HepG2 (cell line): ENCODE measurements around the gene MASP1. TPM values are rescaled to one million over a fixed set of nuclear protein-coding genes. Genes with fewer than 3 reads are reported as not detected.

Experiments
- ATAC-seq: fragments of 200-7000 bp; cut with Tn5 transposase; 3 replicates; pipeline ENCODE4 v1.9.1; 2020; ENCODE audit warnings: mild to moderate bottlenecking, moderate library complexity
- BruUV-seq: library from RNA; stranded (reverse); fragments of 400-500 nt; replicated peaks from 2 replicates; lab custom pipeline; 2021; lab: Mats Ljungman, UMichigan
- CTCF ChIA-PET: fragments of 300-600 bp; formaldehyde crosslinking; extraction: SDS; loops from one replicate; lab custom pipeline; 2021; ENCODE audit warnings: low total read pairs, inconsistent platforms, low intra/inter-chr PET ratio; lab: Yijun Ruan, JAX
- POLR2A ChIA-PET: fragments of 350-600 bp; sonication (Branson Sonifier 250); formaldehyde crosslinking; loops from one replicate; lab custom pipeline; 2020; ENCODE audit warnings: antibody characterized with exemption, inconsistent platforms; lab: Yijun Ruan, JAX
- DNase-seq: peaks from one replicate; pipeline ENCODE4 v3.0.0-alpha.2; 2015; ENCODE audit warnings: low spot score
- FAIRE-seq: peaks from 3 replicates; lab custom pipeline; 2011; peaks lifted over from hg19 to GRCh38; lab: Jason Lieb, UNC
- H2AFZ ChIP-seq: one replicate; pipeline ENCODE4 v1.6.1; 2011; ENCODE audit warnings: low read length, inconsistent platforms
- H3K27ac ChIP-seq: fragments of 300-600 bp; 3 replicates; pipeline ENCODE4 v1.8.0; 2011; ENCODE audit warnings: mixed run types, mild to moderate bottlenecking, mixed read lengths, low read length, inconsistent platforms; ENCODE audit not compliant: insufficient read depth; ENCODE audit errors: extremely low read length
- H3K27me3 ChIP-seq, 2 experiments: fragments of 200-600 bp in 1 of 2; 2 replicates in 1 of 2; 3 replicates in 1 of 2; pipeline versions ENCODE4 v1.6.0 to v1.8.0; 2011; ENCODE audit warnings: low read length in 2 of 2, mild to moderate bottlenecking in 2 of 2, moderate library complexity in 2 of 2, inconsistent platforms in 1 of 2; ENCODE audit not compliant: insufficient read depth in 2 of 2, control insufficient read depth in 1 of 2
- H3K36me3 ChIP-seq, 2 experiments: fragments of 200-600 bp in 1 of 2; replicated peaks in 1 of 2; 2 replicates in 1 of 2; 3 replicates in 1 of 2; pipeline versions ENCODE4 v1.5.1 to v1.8.0; 2011; ENCODE audit warnings: low read length in 2 of 2, inconsistent platforms in 1 of 2; ENCODE audit not compliant: insufficient read depth in 2 of 2, control insufficient read depth in 1 of 2
- H3K4me1 ChIP-seq: 2 replicates; pipeline ENCODE4 v1.5.1; 2012; ENCODE audit warnings: low read length, inconsistent platforms; ENCODE audit not compliant: insufficient read depth
- H3K4me2 ChIP-seq: 2 replicates; pipeline ENCODE4 v1.6.0; 2011; ENCODE audit warnings: low read depth, low read length, inconsistent platforms
- H3K4me3 ChIP-seq, 3 experiments: fragments of 200-600 bp in 1 of 3; sonication (generic), shearing (Covaris generic) in 1 of 3; replicated peaks in 1 of 3; 2 replicates each; pipeline ENCODE4 v1.5.1; 2011 to 2016; ENCODE audit warnings: low read length in 3 of 3, inconsistent platforms in 2 of 3, low read depth in 2 of 3, mild to moderate bottlenecking in 2 of 3, control low read depth in 1 of 3, mixed read lengths in 1 of 3; ENCODE audit not compliant: insufficient read depth in 1 of 3
- H3K79me2 ChIP-seq: one replicate; pipeline ENCODE4 v1.6.1; 2011; ENCODE audit warnings: low read length, inconsistent platforms; ENCODE audit not compliant: insufficient read depth
- H3K9ac ChIP-seq: 2 replicates; pipeline ENCODE4 v1.6.0; 2011; ENCODE audit warnings: mild to moderate bottlenecking, low read depth, low read length, inconsistent platforms; ENCODE audit not compliant: insufficient read depth
- H3K9me3 ChIP-seq: 2 replicates; pipeline ENCODE4 v1.5.1; 2012; ENCODE audit warnings: mild to moderate bottlenecking, low read length
- H4K20me1 ChIP-seq: 2 replicates; pipeline ENCODE4 v1.6.0; 2011; ENCODE audit warnings: inconsistent platforms, mild to moderate bottlenecking, low read length, moderate library complexity; ENCODE audit not compliant: insufficient read depth
- AKAP8 ChIP-seq: sonication (generic); formaldehyde crosslinking; IDR thresholded peaks from 2 replicates; pipeline ENCODE4 v1.5.1; 2020; ENCODE audit warnings: mild to moderate bottlenecking, missing genetic modification reagents
- CCDC6 ChIP-seq: sonication (generic); formaldehyde crosslinking; IDR thresholded peaks from 2 replicates; pipeline ENCODE4 v1.8.1; 2022; ENCODE audit warnings: mild to moderate bottlenecking, missing genetic modification reagents, moderate library complexity
- ELF4 ChIP-seq: sonication (generic); formaldehyde crosslinking; IDR thresholded peaks from 2 replicates; pipeline ENCODE4 v1.5.0; 2020; ENCODE audit warnings: missing genetic modification reagents, mild to moderate bottlenecking, moderate library complexity, borderline replicate concordance
- HOXA7 ChIP-seq: sonication (generic); formaldehyde crosslinking; IDR thresholded peaks from 2 replicates; pipeline ENCODE4 v1.8.1; 2022; ENCODE audit warnings: mild to moderate bottlenecking, missing genetic modification reagents, moderate library complexity
- HOXA9 ChIP-seq: sonication (generic); formaldehyde crosslinking; IDR thresholded peaks from 2 replicates; pipeline ENCODE4 v1.8.1; 2022; ENCODE audit warnings: missing genetic modification reagents, mild to moderate bottlenecking, moderate library complexity, borderline replicate concordance
- MIER2 ChIP-seq: IDR thresholded peaks from 2 replicates; pipeline ENCODE4 v1.6.1; 2016; ENCODE audit warnings: missing biosample characterization, missing genetic modification reagents
- NR2F1 ChIP-seq, 2 experiments: fragments of 450-650 bp in 1 of 2; formaldehyde crosslinking in 1 of 2; IDR thresholded peaks; 2 replicates each; pipeline versions ENCODE4 v1.5.0 to v1.6.1; 2016 to 2020; ENCODE audit warnings: mild to moderate bottlenecking in 1 of 2, missing compliant biosample characterization in 1 of 2, missing genetic modification reagents in 1 of 2, moderate library complexity in 1 of 2
- PAF1 ChIP-seq: IDR thresholded peaks from 2 replicates; pipeline ENCODE4 v1.6.1; 2016; ENCODE audit warnings: missing genetic modification reagents, missing compliant biosample characterization
- RBFOX2 ChIP-seq: fragments of 200-400 bp; formaldehyde crosslinking; IDR thresholded peaks from 2 replicates; pipeline ENCODE4 v1.6.1; 2017; ENCODE audit warnings: low read depth, mild to moderate bottlenecking, low read length
- REL ChIP-seq: sonication (generic); formaldehyde crosslinking; conservative IDR thresholded peaks from 2 replicates; pipeline ENCODE4 v1.8.0; 2022; ENCODE audit warnings: mild to moderate bottlenecking, missing genetic modification reagents, moderate library complexity
- SMYD3 ChIP-seq: sonication (generic); formaldehyde crosslinking; IDR thresholded peaks from 2 replicates; pipeline ENCODE4 v1.8.1; 2023; ENCODE audit warnings: mild to moderate bottlenecking, missing genetic modification reagents
- TBP ChIP-seq: sonication (generic); formaldehyde crosslinking; IDR thresholded peaks from 2 replicates; pipeline ENCODE4 v1.5.0; 2020; ENCODE audit warnings: missing genetic modification reagents
- TP53 ChIP-seq: sonication (generic); formaldehyde crosslinking; conservative IDR thresholded peaks from 2 replicates; pipeline ENCODE4 v1.4.0; 2020; ENCODE audit warnings: missing genetic modification reagents
- YEATS4 ChIP-seq: sonication (generic); formaldehyde crosslinking; IDR thresholded peaks from 2 replicates; pipeline ENCODE4 v1.4.0; 2020; ENCODE audit warnings: missing genetic modification reagents, borderline replicate concordance
- ZNF34 ChIP-seq: sonication (generic); formaldehyde crosslinking; IDR thresholded peaks from 2 replicates; pipeline ENCODE4 v1.4.0; 2020; ENCODE audit warnings: mild to moderate bottlenecking, missing genetic modification reagents, borderline replicate concordance
- ZNF367 ChIP-seq: sonication (generic); formaldehyde crosslinking; IDR thresholded peaks from 2 replicates; pipeline ENCODE4 v1.4.0; 2020; ENCODE audit warnings: missing genetic modification reagents, borderline replicate concordance
- ZNF660 ChIP-seq: sonication (generic); formaldehyde crosslinking; IDR thresholded peaks from 2 replicates; pipeline ENCODE4 v1.5.1; 2020; ENCODE audit warnings: mild to moderate bottlenecking, low read depth, missing genetic modification reagents, borderline replicate concordance
- ZNF75D ChIP-seq: sonication (generic); formaldehyde crosslinking; IDR thresholded peaks from 2 replicates; pipeline ENCODE4 v1.8.1; 2023; ENCODE audit warnings: missing genetic modification reagents, mild to moderate bottlenecking, borderline replicate concordance
- ZNF777 ChIP-seq: sonication (generic); formaldehyde crosslinking; IDR thresholded peaks from 2 replicates; pipeline ENCODE4 v1.4.0; 2020; ENCODE audit warnings: missing genetic modification reagents
- ZNF792 ChIP-seq: IDR thresholded peaks from 2 replicates; pipeline ENCODE4 v1.6.1; 2016
- ZNF839 ChIP-seq: sonication (generic); formaldehyde crosslinking; IDR thresholded peaks from 2 replicates; pipeline ENCODE4 v1.4.0; 2020; ENCODE audit warnings: missing genetic modification reagents, mild to moderate bottlenecking, borderline replicate concordance
- ZSCAN22 ChIP-seq: sonication (generic); formaldehyde crosslinking; IDR thresholded peaks from 2 replicates; pipeline ENCODE4 v1.4.0; 2020; ENCODE audit warnings: mild to moderate bottlenecking, missing genetic modification reagents
- WGBS: methylation state at CpG from one replicate; pipeline ENCODE4 v1.1.6; 2017; ENCODE audit warnings: low lambda C conversion rate; 5-methylcytosine and 5-hydroxymethylcytosine counted together
- in situ Hi-C: cut with HindIII; loops from 2 replicates; pipeline ENCODE4 v1.10.0; 2017; ENCODE audit warnings: low pct_unique_long_range_greater_than_20kb; ENCODE audit not compliant: extremely low pct_ligation_motif_present
- intact Hi-C: fragments of 100-400 bp; cut with micrococcal nuclease; formaldehyde crosslinking; loops from one replicate; pipeline ENCODE4 v1.10.0; 2022; ENCODE audit not compliant: unreplicated experiment
- polyA plus RNA-seq, 8 experiments: library from polyadenylated mRNA; depleted of rRNA in 3 of 8; stranded (reverse) in 7 of 8; unstranded in 1 of 8; fragments of >200 nt; fragmentation: Illumina TruSeq in 4 of 8; extraction: Trizol in 4 of 8; gene quantifications; 2 replicates each; pipeline versions ENCODE4 v1.2.1 to v1.2.3, GENCODE V29; 2011 to 2016; ENCODE audit warnings: low read depth in 4 of 8, missing spikeins in 1 of 8, mixed read lengths in 1 of 8; ENCODE audit not compliant: insufficient read depth in 1 of 8
- total RNA-seq, 5 experiments: library from RNA; depleted of rRNA; stranded (reverse); fragments of >200 nt; fragmentation: Illumina TruSeq; extraction: Trizol; gene quantifications; 2 replicates each; pipeline ENCODE4 v1.2.3, GENCODE V29; 2016; ENCODE audit warnings: low read depth in 1 of 5
- TF ChIP-seq, protein P1 (sequence below): sonication (generic); formaldehyde crosslinking; IDR thresholded peaks from 2 replicates; pipeline ENCODE4 v1.5.1; 2020; ENCODE audit warnings: mild to moderate bottlenecking, missing genetic modification reagents, borderline replicate concordance
- TF ChIP-seq, protein P2 (sequence below): sonication (generic); formaldehyde crosslinking; IDR thresholded peaks from 2 replicates; pipeline ENCODE4 v1.8.0; 2022; ENCODE audit warnings: low read depth, missing genetic modification reagents

The MASP1 gene
- total and polyA plus RNA-seq, 2 of the 13 experiments (the other 11 are each of a cell fraction or from before 2014, with no cell fraction given) = 10.8 to 56.0 TPM

DNA sequence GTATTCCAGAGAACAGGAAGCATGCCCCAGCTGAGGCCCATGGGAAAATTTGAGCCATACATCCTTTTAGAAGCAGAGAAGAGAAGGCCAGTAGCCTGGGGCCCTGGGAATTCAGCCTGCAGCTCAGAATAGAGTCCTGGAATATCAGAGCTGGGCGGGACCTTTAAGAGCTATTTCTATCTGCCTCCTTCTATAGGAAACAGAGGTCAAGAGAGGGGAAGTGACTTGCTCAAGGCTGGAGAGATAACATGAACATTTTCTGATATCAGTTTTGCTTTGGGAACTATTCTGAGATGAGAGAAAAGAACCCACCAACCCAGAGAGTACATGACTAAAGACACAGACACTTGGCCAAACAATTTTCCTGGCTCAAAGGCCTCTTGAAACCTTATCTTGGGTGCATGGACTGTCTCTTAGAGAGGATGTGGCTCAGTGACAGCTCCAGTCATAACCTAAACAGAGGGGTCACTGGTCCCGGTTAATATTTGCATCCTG, 26.0 kb downstream of the MASP1 start (continued):
- TF ChIP-seq YEATS4 (no peak), ZNF839 (no peak), MIER2 (CRISPR knock-in tag) (no peak), TBP (CRISPR knock-in tag) (no peak), TP53 (CRISPR knock-in tag) (no peak), ZNF34 (no peak), AKAP8 (CRISPR knock-in tag) (no peak), ZNF75D (CRISPR knock-in tag) (no peak), ZNF777 (CRISPR knock-in tag) (no peak), NR2F1 (CRISPR knock-in tag; IDR thresholded peaks at IDR 0.05) (no peak), ZNF792 (CRISPR knock-in tag) (no peak)
- TF ChIP-seq, all 625 proteins: peak for 0

DNA sequence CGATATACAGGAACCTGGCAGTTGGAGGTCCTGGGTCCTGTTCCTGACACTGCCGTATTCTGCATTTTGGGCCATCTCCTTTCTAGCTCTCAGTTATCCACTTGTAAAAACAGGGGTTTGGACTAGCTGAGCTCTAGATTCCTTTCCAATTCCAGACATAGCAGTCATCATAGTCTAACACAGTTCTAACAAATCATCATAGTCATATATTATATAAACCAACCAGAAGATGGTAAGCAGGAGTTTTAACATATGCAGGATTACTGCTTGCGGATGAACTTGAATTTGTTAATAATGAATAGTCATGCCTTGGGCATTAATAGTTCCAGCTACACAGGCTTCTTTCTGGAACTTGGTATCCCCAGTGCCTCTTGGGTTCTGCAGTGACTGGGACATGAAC, 26.6 kb downstream of the MASP1 start:
- in situ Hi-C loops (no loop called here), intact Hi-C loops (no loop called here)
- H2AFZ ChIP-seq = no peak overlapping the region
- no peak overlapping the region for H3K9ac ChIP-seq
- no TSS peak for BruUV-seq
- peak overlapping the region; percentile 50 for H3K27ac ChIP-seq
- ChIA-PET POLR2A (interaction anchor here (1.0 to 2.8 kb wide), 2 partner anchors 9 to 11 kb away, joined by 3 to 10 read pairs; no protein-coding TSS in a partner anchor), CTCF (no interaction called here)
- ATAC-seq (no peak), DNase-seq (no peak), FAIRE-seq (no peak)
- no peaks in the 10 kb centered on the region for H4K20me1 ChIP-seq
- 96% methylated on average over 3 of the region's 3 CpGs for WGBS
- H3K4me3 ChIP-seq = no peak overlapping the region
- H3K79me2 ChIP-seq = no peaks in the 10 kb centered on the region
- H3K36me3 ChIP-seq = no peaks in the 10 kb centered on the region; a peak in 1 of 5 replicates
- no peaks in the 10 kb centered on the region; a peak in 1 of 5 replicates for H3K27me3 ChIP-seq
- peaks cover 10% of the 10 kb centered on the region; the same call in 1 of the 2 replicates for H3K9me3 ChIP-seq
- H3K4me1 ChIP-seq = peaks cover 36% of the 10 kb centered on the region
- no peak overlapping the region; the same call in 1 of the 2 replicates for H3K4me2 ChIP-seq
- TF ChIP-seq REL (CRISPR knock-in tag) (no peak), PAF1 (CRISPR knock-in tag) (no peak), RBFOX2 (no peak), CCDC6 (CRISPR knock-in tag) (no peak), ELF4 (CRISPR knock-in tag) (no peak), ZSCAN22 (CRISPR knock-in tag) (no peak), HOXA7 (CRISPR knock-in tag) (no peak), ZNF367 (CRISPR knock-in tag) (no peak), HOXA9 (CRISPR knock-in tag) (no peak), SMYD3 (CRISPR knock-in tag) (no peak), ZNF75D (CRISPR knock-in tag) (no peak), ZNF660 (CRISPR knock-in tag) (no peak)
- TF ChIP-seq, protein P1, sequence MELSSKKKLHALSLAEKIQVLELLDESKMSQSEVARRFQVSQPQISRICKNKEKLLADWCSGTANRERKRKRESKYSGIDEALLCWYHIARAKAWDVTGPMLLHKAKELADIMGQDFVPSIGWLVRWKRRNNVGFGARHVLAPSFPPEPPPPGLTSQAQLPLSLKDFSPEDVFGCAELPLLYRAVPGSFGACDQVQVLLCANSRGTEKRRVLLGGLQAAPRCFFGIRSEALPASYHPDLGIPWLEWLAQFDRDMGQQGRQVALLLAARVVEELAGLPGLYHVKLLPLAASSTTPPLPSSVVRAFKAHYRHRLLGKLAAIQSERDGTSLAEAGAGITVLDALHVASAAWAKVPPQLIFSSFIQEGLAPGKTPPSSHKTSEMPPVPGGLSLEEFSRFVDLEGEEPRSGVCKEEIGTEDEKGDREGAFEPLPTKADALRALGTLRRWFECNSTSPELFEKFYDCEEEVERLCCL (CRISPR knock-in tag) = no peak
- TF ChIP-seq, protein P2, sequence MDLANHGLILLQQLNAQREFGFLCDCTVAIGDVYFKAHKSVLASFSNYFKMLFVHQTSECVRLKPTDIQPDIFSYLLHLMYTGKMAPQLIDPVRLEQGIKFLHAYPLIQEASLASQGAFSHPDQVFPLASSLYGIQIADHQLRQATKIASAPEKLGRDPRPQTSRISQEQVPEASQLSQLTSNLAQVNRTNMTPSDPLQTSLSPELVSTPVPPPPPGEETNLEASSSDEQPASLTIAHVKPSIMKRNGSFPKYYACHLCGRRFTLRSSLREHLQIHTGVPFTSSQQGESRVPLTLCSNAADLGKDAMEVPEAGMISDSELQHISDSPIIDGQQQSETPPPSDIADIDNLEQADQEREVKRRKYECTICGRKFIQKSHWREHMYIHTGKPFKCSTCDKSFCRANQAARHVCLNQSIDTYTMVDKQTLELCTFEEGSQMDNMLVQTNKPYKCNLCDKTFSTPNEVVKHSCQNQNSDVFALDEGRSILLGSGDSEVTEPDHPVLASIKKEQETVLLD = no peak
